ENCODE data around the gene PIEZO2. TPM values are rescaled to one million over a fixed set of nuclear protein-coding genes. Genes with fewer than 3 reads are reported as not detected.

The PIEZO2 gene
- total and polyA plus RNA-seq, 2 of the 8 experiments (the other 6 are each of a cell fraction or from before 2014, with no cell fraction given): 4.7 to 16.5 TPM

GRCh38 chr18:11148680-11149440 is 509 bp downstream of the PIEZO2 start:
- Histone ChIP-seq H2AFZ (ENCODE audit: low read length) (no peak overlapping the region), H2AK5ac (ENCODE audit: low read depth, low read length) (no peak overlapping the region), H4K5ac (ENCODE audit: insufficient read length, low read depth, low read length) (no peak overlapping the region), H3K27ac (ENCODE audit: low read depth, low read length) (no peak overlapping the region), H3K14ac (ENCODE audit: insufficient read length) (no peak overlapping the region), H3K9ac (replicated peaks in 1 of 4; ENCODE audit: extremely low read depth in 1 of 4, low read depth in 3 of 4, low read length in 3 of 4) (peak overlapping the region in 2 of 4 experiments; percentile 20 to 27; a peak in 2 of 7 replicates), H4K8ac (ENCODE audit: extremely low read depth, insufficient read depth, low read length) (peak overlapping the region; percentile 73), H3K9me3 (ENCODE audit: insufficient read depth in 2 of 2, low read depth in 1 of 2, low read length in 1 of 2) (no peaks in the 10 kb centered on the region), H3K4me1 (replicated peaks in 1 of 4; ENCODE audit: control insufficient read depth in 3 of 4, insufficient read depth in 4 of 4, low read length in 3 of 4) (peaks cover 12 to 22% (median 18%) of the 10 kb centered on the region in 4 experiments), H3K4ac (replicated peaks; ENCODE audit: insufficient read length, low read depth, low read length) (no peak overlapping the region), H2BK120ac (replicated peaks; ENCODE audit: low read depth, low read length) (no peak overlapping the region), H3K18ac (ENCODE audit: extremely low read depth, low read length) (peak overlapping the region; percentile 94), H3K4me3 (ENCODE audit: extremely low read depth in 1 of 4, insufficient read depth in 2 of 4, low read depth in 3 of 4, low read length in 4 of 4) (peak overlapping the region; percentile 43 to 70 (median 50)), H2BK15ac (ENCODE audit: low read length) (peak overlapping the region; percentile 50; the same call in 1 of the 2 replicates), H3K36me3 (ENCODE audit: control insufficient read depth in 2 of 4, insufficient read depth in 4 of 4, low read length in 3 of 4) (no peaks in the 10 kb centered on the region), H3K79me2 (ENCODE audit: control insufficient read depth in 1 of 2, insufficient read depth in 2 of 2, low read length in 2 of 2) (0 out of 4 replicates have a peak, but pooled peaks cover 0 to 3% of the 10 kb centered on the region in 2 experiments), H2BK20ac (ENCODE audit: low read length) (0 out of 2 replicates have a peak overlapping the region, but pooled peaks have one; percentile 72), H3K23ac (ENCODE audit: insufficient read length) (no peak overlapping the region), H4K20me1 (replicated peaks in 1 of 2; ENCODE audit: control insufficient read depth in 1 of 2, insufficient read depth in 2 of 2, low read length in 2 of 2) (peaks cover 0 to 6% of the 10 kb centered on the region in 2 experiments), H2BK12ac (ENCODE audit: low read depth, low read length) (no peak overlapping the region; the same call in 1 of the 2 replicates), H3K23me2 (ENCODE audit: low read depth, low read length) (peaks cover 28% of the 10 kb centered on the region), H4K91ac (replicated peaks; ENCODE audit: insufficient read length, low read length) (peak overlapping the region; percentile 87), H2BK5ac (ENCODE audit: low read depth, low read length) (no peak overlapping the region), H3K27me3 (replicated peaks in 1 of 4; ENCODE audit: control insufficient read depth in 3 of 4, extremely low read depth in 1 of 4, insufficient read depth in 3 of 4, low read length in 3 of 4) (peaks cover 14 to 46% (median 35%) of the 10 kb centered on the region in 4 experiments; a peak in 6 of 7 replicates), H3K79me1 (ENCODE audit: low read depth, low read length) (0 out of 2 replicates have a peak, but pooled peaks cover 4% of the 10 kb centered on the region), H3K56ac (replicated peaks; ENCODE audit: insufficient read length, low read depth, low read length) (no peak overlapping the region), H3K4me2 (ENCODE audit: insufficient read depth in 1 of 2, low read depth in 2 of 2, low read length in 2 of 2) (peak overlapping the region; percentile 53 to 85)
- DNase-seq (ENCODE audit: low read depth in 1 of 2, low spot score in 2 of 2): peak in 1 of 2 experiments; percentile 67
- CTCF ChIA-PET (ENCODE audit: partially characterized antibody): interaction anchor here (0.6 kb wide), 2 partner anchors 363 to 1418 kb away, joined by 3 read pairs; no protein-coding TSS in a partner anchor
- POLR2A ChIA-PET (ENCODE audit: partially characterized antibody): no interaction called here
- FAIRE-seq: no peak
- WGBS, 2 experiments (ENCODE audit: extremely low coverage in 1 of 2, insufficient coverage in 1 of 2, insufficient read length in 1 of 2, insufficient replicate concordance in 2 of 2, low coverage in 1 of 2, low lambda C conversion rate in 2 of 2, missing lambda C conversion rate in 1 of 2): 1% methylated on average over 63 of the region's 86 CpGs; no CpG with 5 or more reads in 1 of the 2 experiments
- TF ChIP-seq SRF (IDR thresholded peaks at IDR 0.05; ENCODE audit: low read depth, low read length): no peak
- no peak for TF ChIP-seq FOSL1 (IDR thresholded peaks at IDR 0.05; ENCODE audit: insufficient read depth, low read depth, low read length)
- no peak for TF ChIP-seq KDM5A (IDR thresholded peaks at IDR 0.05; ENCODE audit: low read length)
- TF ChIP-seq USF2 (IDR thresholded peaks at IDR 0.05; ENCODE audit: low read length): no peak
- no peak for TF ChIP-seq CBX8 (IDR thresholded peaks at IDR 0.05; ENCODE audit: borderline replicate concordance, low read depth, low read length)
- TF ChIP-seq SIX5 (IDR thresholded peaks at IDR 0.05; ENCODE audit: low read depth, low read length): no peak
- TF ChIP-seq HDAC6 (IDR thresholded peaks at IDR 0.05; ENCODE audit: low read depth, low read length): no peak
- no peak for TF ChIP-seq YY1 (IDR thresholded peaks at IDR 0.05; ENCODE audit: low read depth, low read length)
- TF ChIP-seq EP300 (IDR thresholded peaks at IDR 0.05; ENCODE audit: borderline replicate concordance in 1 of 2, low read depth in 2 of 2, low read length in 2 of 2): no peak
